ENCODE measurements around the gene CLIC1. TPM values are rescaled to one million over a fixed set of nuclear protein-coding genes. Genes with fewer than 3 reads are reported as not detected.

The CLIC1 gene
- total RNA-seq, 6 donors from 2014 or later = 138 to 497 (median 277) TPM

DNA sequence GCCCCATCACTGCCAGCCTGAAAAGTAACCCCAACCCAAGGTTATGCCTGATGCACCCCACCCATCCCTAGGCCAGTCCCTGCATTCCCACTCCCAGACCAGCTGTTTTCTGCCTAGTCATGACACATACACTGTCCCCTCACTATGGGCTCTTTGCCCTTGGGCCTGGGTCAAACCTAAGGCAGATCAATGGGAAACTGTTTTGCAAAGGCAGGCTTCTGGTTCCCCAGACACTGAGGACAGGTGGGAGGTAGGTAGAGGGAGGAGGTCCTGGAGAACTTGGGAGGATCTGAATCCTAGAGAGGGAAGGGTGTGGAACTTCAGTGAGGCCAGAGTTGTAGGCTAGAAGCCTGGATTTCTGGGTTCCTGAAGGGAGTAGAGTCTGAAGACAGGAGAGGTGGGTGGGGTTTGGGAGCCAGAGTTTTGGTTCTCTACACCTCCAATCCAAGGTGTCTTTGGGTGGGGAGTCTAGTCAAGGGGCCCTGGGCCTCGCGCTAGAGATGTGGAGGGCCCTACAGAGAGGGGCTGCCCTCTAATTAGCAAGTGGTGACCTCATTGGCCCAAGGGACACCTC lies 2.0 kb downstream of the CLIC1 start:
- peak overlapping the region; percentile 68 to 93 (median 73) for H3K4me3 ChIP-seq
- DNase-seq (no peak), ATAC-seq (ENCODE audit: low FRiP score in 2 of 2) (no peak)
- H3K4me1 ChIP-seq = peaks cover 53 to 81% (median 66%) of the 10 kb centered on the region in 4 donors
- peak overlapping the region; percentile 90 to 99 (median 98) for H3K27ac ChIP-seq
- no peaks in the 10 kb centered on the region for H3K27me3 ChIP-seq
- 3% methylated on average over 2 of the region's 2 CpGs; no CpG with 5 or more reads in 1 of the 2 donors for WGBS, 2 donors
- no peak for TF ChIP-seq POLR2A (IDR thresholded peaks at IDR 0.05)
- TF ChIP-seq EP300 (IDR thresholded peaks at IDR 0.05) = no peak
- TF ChIP-seq POLR2AphosphoS5 (IDR thresholded peaks at IDR 0.05) = no peak
- TF ChIP-seq, protein P1, sequence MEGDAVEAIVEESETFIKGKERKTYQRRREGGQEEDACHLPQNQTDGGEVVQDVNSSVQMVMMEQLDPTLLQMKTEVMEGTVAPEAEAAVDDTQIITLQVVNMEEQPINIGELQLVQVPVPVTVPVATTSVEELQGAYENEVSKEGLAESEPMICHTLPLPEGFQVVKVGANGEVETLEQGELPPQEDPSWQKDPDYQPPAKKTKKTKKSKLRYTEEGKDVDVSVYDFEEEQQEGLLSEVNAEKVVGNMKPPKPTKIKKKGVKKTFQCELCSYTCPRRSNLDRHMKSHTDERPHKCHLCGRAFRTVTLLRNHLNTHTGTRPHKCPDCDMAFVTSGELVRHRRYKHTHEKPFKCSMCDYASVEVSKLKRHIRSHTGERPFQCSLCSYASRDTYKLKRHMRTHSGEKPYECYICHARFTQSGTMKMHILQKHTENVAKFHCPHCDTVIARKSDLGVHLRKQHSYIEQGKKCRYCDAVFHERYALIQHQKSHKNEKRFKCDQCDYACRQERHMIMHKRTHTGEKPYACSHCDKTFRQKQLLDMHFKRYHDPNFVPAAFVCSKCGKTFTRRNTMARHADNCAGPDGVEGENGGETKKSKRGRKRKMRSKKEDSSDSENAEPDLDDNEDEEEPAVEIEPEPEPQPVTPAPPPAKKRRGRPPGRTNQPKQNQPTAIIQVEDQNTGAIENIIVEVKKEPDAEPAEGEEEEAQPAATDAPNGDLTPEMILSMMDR (IDR thresholded peaks at IDR 0.05) = no peak
- H3K36me3 ChIP-seq = peaks cover 20 to 40% (median 38%) of the 10 kb centered on the region in 4 donors
- no peaks in the 10 kb centered on the region for H3K9me3 ChIP-seq

DNA sequence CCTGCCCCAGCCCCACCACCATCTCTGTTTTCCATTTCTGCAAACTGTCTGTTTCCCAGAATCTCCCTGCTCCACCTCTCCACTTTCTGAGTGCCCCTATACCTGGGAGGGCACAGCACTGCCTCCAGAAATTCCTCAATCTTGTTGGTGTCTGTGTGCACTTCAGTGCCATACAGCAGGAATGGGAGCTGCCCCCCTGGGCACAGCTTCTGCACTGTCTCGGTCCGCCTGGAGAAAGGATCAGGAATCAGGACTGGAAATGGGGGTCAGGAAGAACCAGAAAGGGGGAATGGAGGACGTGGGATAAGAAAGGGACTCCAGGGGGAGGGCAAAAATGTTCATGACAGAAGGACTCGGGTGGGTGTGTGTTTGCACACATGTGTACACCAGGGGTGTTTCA lies 2.6 kb downstream of the CLIC1 start:
- Histone ChIP-seq H3K27ac (peak overlapping the region; percentile 90 to 99 (median 98)), H3K4me1 (peaks cover 52 to 80% (median 64%) of the 10 kb centered on the region in 4 donors), H3K36me3 (peaks cover 20 to 40% (median 38%) of the 10 kb centered on the region in 4 donors), H3K9me3 (no peaks in the 10 kb centered on the region), H3K4me3 (peak overlapping the region in 2 of 4 donors; percentile 74 to 93), H3K27me3 (no peaks in the 10 kb centered on the region)
- ATAC-seq (ENCODE audit: low FRiP score in 2 of 2) = no peak
- WGBS, 2 donors = 69% methylated on average over 4 of the region's 4 CpGs
- no peak for DNase-seq
- TF ChIP-seq EP300 (IDR thresholded peaks at IDR 0.05) = no peak
- TF ChIP-seq POLR2AphosphoS5 (IDR thresholded peaks at IDR 0.05) = no peak
- no peak for TF ChIP-seq POLR2A (IDR thresholded peaks at IDR 0.05)
- TF ChIP-seq, protein P1 (IDR thresholded peaks at IDR 0.05) = no peak

DNA sequence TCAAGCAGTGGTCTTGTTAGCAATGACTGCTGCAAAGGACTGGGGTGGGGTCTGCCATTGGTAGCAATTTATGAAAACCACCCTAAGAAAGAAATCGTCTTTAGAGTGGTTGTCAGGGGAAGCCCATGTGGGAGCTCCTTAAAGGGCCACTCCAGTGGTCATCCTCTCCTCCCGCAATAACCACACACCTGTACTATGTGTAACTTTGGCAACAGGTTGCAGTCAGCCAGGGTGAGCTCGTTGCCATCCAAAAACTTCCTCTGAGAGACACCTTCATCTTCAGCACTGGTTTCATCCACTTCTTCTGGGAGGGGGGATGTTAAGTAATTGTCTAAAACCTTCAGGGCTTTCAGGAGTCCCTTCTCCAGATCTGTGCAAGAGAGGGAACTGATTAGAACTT lies 4.3 kb downstream of the CLIC1 start:
- Histone ChIP-seq H3K27me3 (no peaks in the 10 kb centered on the region), H3K27ac (peak overlapping the region in 2 of 4 donors; percentile 61 to 99), H3K4me3 (no peak overlapping the region), H3K4me1 (peaks cover 45 to 79% (median 64%) of the 10 kb centered on the region in 4 donors), H3K9me3 (no peaks in the 10 kb centered on the region), H3K36me3 (peaks cover 20 to 51% (median 39%) of the 10 kb centered on the region in 4 donors)
- DNase-seq (no peak), ATAC-seq (ENCODE audit: low FRiP score in 2 of 2) (no peak)
- no peak for TF ChIP-seq POLR2AphosphoS5 (IDR thresholded peaks at IDR 0.05)
- TF ChIP-seq EP300 (IDR thresholded peaks at IDR 0.05) = no peak
- TF ChIP-seq, protein P1 (IDR thresholded peaks at IDR 0.05) = no peak
- TF ChIP-seq POLR2A (IDR thresholded peaks at IDR 0.05) = no peak
- WGBS, 2 donors = 56 to 69% methylated on average over 3 of the region's 3 CpGs

DNA sequence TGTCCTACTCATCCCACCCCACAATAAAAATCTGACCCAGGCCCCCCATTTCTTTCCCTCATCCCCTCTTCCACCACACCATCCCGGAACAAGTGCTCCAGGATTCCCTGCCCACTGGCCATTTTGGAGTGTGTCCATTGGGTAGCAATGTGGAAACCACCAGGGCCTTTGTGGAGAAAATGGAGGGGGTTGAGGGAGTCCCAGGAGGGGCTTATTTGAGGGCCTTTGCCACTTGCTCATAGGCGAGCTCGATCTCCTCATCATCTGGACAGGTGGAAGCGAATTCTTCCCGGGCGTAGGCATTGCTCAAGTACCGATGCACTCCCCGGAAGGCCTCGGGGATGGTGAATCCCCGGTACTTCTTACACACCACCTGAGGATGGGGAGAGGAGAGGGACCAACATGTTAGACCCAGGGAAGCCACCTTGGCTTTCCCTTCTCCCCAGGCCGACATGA lies 5.7 kb downstream of the CLIC1 start:
- Histone ChIP-seq H3K4me3 (peak overlapping the region in 2 of 4 donors; percentile 76 to 80), H3K9me3 (no peaks in the 10 kb centered on the region), H3K27ac (peak overlapping the region; percentile 87 to 99 (median 94)), H3K27me3 (no peaks in the 10 kb centered on the region), H3K4me1 (peaks cover 49 to 88% (median 71%) of the 10 kb centered on the region in 4 donors), H3K36me3 (peaks cover 20 to 64% (median 40%) of the 10 kb centered on the region in 4 donors)
- no peak for ATAC-seq (ENCODE audit: low FRiP score in 2 of 2)
- DNase-seq = no peak
- TF ChIP-seq POLR2A (IDR thresholded peaks at IDR 0.05) (no peak), EP300 (IDR thresholded peaks at IDR 0.05) (no peak), POLR2AphosphoS5 (IDR thresholded peaks at IDR 0.05) (no peak)
- TF ChIP-seq, protein P1 (IDR thresholded peaks at IDR 0.05) = no peak
- 87 to 90% methylated on average over 4 to 11 of the region's 11 CpGs for WGBS, 2 donors
